ENCODE data around the gene GEN1.

GEN1 gene

DNA sequence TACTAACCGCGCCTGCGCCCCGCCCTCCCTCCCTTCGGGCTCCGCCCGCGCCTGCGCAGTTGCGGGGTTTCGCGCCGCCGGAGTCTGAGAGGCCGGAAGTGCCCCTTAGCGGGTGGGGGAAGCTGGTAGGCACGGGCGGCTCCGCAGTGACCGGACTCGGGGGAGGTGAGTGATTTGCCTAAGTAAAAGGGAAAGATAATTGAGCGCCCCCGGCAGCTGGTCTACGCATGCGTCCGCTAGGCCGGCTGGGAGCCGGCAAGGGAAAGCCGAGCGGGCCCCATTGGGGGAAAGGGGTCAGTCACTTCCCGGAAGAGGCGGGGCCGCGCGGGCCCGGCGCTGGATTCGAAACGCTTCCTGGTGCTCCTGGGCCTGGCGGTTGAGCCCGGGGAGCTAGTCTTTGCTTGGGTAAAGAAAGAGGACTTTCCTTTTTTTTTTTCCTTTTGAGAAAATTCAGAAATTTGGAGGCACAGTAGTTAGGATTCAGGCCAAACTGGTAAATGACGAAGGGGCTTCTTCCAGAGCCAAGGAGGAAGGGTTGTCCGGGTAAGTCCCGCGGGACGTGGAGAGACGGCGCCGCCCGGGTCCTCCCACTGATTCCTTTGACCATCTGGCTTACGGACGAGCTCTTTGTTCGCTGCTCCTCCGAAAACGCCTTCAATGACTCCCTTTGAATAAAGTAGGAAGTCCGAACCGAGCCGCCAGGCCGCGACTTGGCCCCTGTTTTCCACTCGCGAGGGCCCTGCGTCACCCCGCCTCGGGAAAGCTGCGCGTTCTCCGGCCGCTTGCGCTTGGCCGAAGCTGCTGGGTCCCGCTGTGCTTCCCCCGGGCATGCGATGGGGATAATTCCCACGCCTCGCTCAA lies at the start of gene GEN1, which contains the start of gene SMC6:
Gene GEN1, plus strand, starts transcription at position 336 of the 861 bp plus-strand sequence. CDS start 5,806 bp downstream, outside the sequence.
Gene SMC6, minus strand, starts transcription at position 8 of the 861 bp plus-strand sequence. CDS start 7,864 bp downstream, outside the sequence.
- DNase-seq: peak; percentile 94

- no peak for DNase-seq
Measured at GRCh38 chr2:17706845-17707244, 47.1 kb upstream of the GEN1 start.

DNA sequence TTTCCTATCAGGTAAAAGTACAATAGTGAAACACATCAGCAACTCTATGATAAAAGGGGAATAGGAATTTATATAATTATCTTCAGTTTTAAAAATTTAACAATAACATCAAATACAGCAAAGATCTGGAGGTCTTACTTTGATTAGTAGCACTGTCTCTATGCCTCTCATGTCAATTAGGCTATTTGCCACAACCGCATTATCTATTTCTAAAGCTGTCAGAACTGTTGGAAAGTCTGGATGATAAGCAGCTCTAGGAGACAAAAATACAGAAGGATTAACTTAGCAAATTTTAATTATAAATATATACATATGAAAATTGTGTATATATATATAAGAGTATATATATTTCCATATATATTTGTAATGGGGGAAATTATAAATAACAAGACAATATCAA lies 45.4 kb upstream of the GEN1 start:
- no peak for DNase-seq

DNA sequence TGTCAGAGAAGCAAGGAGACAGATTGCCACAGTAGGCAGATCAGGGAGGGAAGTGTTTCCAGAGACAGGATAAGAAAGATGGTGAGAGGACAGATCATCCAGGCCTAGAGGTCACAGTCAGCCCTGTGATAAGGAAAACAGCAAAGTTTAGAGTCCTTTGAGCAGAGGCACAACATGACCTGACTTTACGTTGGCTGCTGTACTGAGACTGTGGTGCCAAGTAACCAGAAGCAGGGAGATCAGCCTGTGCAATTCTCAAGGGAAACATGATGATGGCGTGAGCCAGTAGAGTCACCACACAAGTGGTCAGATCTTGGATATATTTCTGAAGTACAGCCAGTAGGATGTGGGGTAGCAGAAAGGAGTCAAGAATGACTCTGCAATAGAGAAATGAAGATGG lies 44.0 kb upstream of the GEN1 start:
- DNase-seq: no peak

- DNase-seq: no peak
Measured at GRCh38 chr2:17710547-17711248, 43.2 kb upstream of the GEN1 start.

- no peak for DNase-seq
Measured at GRCh38 chr2:17713291-17713690, 40.6 kb upstream of the GEN1 start.

GRCh38 chr2:17717666-17718065 lies 36.3 kb upstream of the GEN1 start:
- no peak for DNase-seq

DNA sequence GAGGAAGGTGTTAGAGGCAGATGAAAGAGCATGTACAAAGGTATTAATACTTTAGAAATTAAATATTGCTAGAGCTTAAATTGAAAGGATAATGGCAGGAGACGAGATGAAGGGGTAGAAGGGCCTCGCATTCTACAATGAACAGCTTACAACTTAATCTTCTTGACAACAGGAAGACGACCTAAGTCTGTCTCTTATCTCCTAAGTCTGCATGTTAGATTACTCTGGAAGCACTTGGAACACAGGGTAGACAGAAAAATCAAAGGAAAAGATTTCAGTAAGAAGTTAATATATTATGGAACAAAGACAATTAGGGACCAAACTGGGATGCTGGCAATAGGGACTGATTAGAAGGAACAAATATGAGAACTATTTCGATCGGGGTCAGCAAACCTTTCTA lies 35.2 kb upstream of the GEN1 start:
- no peak for DNase-seq

GRCh38 chr2:17719562-17720371 lies 34.2 kb upstream of the GEN1 start:
- DNase-seq: no peak

DNA sequence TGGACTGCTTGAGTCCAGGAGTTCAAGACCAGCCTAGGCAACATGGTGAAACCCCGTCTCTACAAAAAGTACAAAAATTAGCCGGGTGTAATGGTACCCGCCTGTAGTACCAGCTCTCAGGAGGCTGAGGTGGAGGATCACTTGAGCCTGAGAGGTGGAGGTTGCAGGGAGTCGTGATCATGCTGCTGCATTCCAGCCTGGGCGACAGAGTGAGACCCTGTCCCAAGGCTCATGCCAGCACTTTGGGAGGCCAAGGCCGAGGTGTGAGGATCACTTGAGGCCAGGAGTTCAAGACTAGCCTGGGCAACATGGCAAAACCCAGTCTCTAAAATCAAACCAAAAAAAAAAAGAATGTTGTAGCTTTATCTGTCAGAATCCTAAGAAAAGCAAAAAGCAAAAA lies 25.7 kb upstream of the GEN1 start:
- DNase-seq: no peak

- no peak for DNase-seq
Measured at GRCh38 chr2:17729880-17730279, 24.1 kb upstream of the GEN1 start.

- no peak for DNase-seq
Measured at GRCh38 chr2:17733599-17733998, 20.3 kb upstream of the GEN1 start.

DNA sequence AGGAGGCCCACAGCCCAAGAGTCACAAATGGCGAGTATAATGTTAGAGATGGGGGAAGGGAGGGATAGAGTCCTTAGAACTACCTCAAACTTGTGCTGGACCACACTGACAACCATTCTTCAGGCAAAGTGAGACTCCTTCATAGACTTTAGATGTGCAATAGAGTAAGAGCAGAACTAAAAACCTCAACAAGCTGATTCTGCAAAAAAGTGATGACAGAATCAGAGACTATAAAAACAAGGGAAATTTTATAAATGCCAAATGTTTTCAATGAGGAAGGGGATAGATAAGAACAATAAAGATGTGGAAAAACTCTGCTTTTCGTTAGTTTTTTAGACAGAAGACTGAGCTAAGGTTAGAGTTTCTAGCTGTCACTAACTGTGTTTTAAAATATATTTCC lies 18.1 kb upstream of the GEN1 start:
- DNase-seq: no peak

DNA sequence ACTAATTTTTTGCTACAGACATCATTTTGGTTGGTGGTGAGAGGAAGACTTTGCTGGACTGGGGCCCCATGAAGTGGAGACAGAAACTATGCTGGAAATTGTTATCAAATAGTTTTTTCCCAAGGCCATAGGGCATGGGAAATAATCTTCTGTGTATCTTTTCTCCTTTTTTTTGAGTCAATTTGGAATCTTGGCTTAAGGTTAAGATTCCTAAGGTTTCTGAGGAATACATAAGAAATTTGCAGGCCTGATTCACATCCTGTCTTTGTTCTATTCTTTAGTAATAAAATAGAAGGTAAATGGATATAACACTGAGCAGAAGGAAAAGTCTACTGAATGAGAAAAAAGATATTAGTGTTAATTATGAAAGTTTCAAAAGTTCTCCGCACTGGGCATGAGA lies 16.9 kb upstream of the GEN1 start:
- DNase-seq: no peak

DNA sequence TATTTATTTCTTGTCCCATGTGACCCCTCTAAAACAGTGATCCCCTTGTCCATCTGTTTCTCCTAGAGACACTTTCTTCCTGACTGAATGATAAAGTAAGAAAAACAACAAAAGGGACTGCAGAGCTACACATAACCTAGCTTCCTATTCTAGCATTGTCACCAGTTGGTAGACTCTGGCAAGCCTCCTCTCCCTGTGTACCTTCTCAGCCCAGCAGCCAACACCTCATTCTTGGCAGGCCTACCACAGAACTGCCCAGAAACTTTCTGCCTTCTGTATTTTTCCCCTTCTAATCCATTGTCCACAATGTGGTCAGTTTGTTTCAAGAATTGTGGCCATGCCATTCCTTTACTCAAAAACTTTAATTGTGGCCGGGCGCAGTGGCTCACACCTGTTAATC lies 13.7 kb upstream of the GEN1 start:
- no peak for DNase-seq

- no peak for DNase-seq
Measured at GRCh38 chr2:17747684-17748452, 6.1 kb upstream of the GEN1 start.

DNA sequence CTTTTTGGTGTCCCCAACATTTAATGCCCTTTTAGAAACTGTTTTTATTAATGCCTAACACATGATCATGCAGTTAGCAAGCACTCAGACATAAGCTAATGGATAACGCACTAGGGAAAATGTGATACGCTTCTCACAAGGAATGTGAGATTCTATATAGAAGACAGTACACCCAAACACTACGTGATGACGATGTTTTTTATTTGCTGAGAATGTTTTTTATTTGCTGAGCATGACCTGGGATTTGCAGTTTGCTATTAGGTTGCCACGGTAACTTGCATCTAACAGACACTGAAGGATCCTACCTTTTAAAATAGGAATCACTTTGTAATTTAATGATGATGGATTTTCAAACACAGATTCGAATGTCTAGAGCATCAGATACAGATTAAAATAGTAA lies 5.2 kb upstream of the GEN1 start:
- DNase-seq: no peak

- DNase-seq: no peak
Measured at GRCh38 chr2:17749753-17750438, 4.0 kb upstream of the GEN1 start.

GRCh38 chr2:17752246-17752645 lies 1.7 kb upstream of the GEN1 start:
- DNase-seq: no peak

DNA sequence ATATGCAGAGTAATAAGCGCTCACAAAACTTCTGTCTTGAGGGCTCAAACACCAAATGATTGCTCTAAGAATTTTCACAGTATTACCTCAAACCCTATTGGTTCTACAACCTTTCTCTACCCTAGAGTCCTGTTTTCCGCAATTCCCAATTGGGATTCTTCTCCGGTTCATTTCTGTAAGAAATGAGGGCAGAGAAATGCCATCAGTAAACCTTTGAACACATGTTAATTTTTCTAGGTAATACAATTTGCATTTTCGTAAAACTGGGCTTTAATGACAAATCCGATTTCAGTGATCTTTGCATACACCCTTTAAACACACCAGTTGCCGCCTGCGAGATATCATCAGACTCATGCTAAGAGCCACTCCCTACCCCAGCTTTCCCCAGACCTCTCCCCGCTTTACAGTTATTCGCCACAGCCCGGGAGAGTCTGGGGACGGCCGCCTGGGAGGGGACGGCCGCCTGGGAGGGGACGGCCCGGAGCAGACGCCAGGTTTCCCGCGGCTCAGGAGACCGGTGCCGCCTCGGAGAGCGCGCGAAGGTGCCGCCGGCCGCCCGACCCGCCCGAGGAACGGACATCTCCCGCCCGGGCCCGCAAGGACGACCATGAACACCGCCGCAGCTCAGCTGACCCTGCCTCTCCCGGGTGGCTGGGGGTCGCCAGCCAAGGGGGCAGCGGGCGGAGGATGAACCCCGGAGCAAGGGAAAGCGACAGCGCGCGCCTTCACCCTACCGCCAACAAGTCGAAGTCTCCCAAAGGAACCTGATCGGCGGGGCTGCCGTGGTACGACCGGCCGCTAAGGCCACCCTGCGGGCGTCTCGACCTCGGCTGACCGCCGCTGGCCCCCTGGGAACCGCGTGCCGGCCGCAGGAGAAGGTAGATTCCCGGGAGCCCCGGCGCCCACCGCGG lies 791 bp upstream of the GEN1 start:
- DNase-seq: peak; percentile 57

All from right hindlimb (tissue), 1 donor.